ENCODE measurements around the gene ILF2. TPM values are rescaled to one million over a fixed set of nuclear protein-coding genes. Genes with fewer than 3 reads are reported as not detected.

ILF2 gene
- total RNA-seq, 3 donors from 2014 or later (not counting 1 experiment from before 2014, with no cell fraction given), result 97.6 to 134 (median 110) TPM

GRCh38 chr1:153683854-153684253, 13.1 kb upstream of the ILF2 start:
- no peak overlapping the region for H3K27ac Mint-ChIP-seq
- H3K36me3 ChIP-seq (ENCODE audit: control insufficient read depth, insufficient read depth, low read length), result no peaks in the 10 kb centered on the region
- TF ChIP-seq CTCF (IDR thresholded peaks at IDR 0.05), result no peak
- peaks cover 6 to 21% of the 10 kb centered on the region in 2 donors for H3K4me1 Mint-ChIP-seq
- WGBS (ENCODE audit: insufficient coverage), result 86% methylated on average over 5 of the region's 5 CpGs
- no peak overlapping the region for H3K4me3 Mint-ChIP-seq
- no peak for ATAC-seq
- H3K27ac ChIP-seq (ENCODE audit: low read length), result no peak overlapping the region
- H3K27me3 ChIP-seq (ENCODE audit: control insufficient read depth, insufficient read depth, low read length), result peaks cover 9% of the 10 kb centered on the region
- no peak for DNase-seq
- no peaks in the 10 kb centered on the region for H3K9me3 Mint-ChIP-seq
- peaks cover 6% of the 10 kb centered on the region for H3K4me1 ChIP-seq (ENCODE audit: control insufficient read depth, insufficient read depth, low read length)
- peaks cover 34 to 42% of the 10 kb centered on the region in 2 donors for H3K27me3 Mint-ChIP-seq (ENCODE audit: low read depth in 2 of 2)
- no peak overlapping the region for H3K4me3 ChIP-seq (ENCODE audit: low read length)
- H3K9me3 ChIP-seq (ENCODE audit: control insufficient read depth, insufficient read depth, low read length), result no peaks in the 10 kb centered on the region
- intact Hi-C loops (cut with micrococcal nuclease), result no loop called here
- H3K36me3 Mint-ChIP-seq, result no peaks in the 10 kb centered on the region

- Mint-ChIP-seq H3K4me1 (peaks cover 17 to 22% of the 10 kb centered on the region in 2 donors), H3K9me3 (no peaks in the 10 kb centered on the region), H3K27me3 (ENCODE audit: low read depth in 2 of 2) (peaks cover 41 to 53% of the 10 kb centered on the region in 2 donors), H3K36me3 (no peaks in the 10 kb centered on the region), H3K4me3 (no peak overlapping the region), H3K27ac (no peak overlapping the region)
- DNase-seq (no peak), ATAC-seq (no peak)
- Histone ChIP-seq H3K4me1 (ENCODE audit: control insufficient read depth, insufficient read depth, low read length) (peaks cover 17% of the 10 kb centered on the region), H3K4me3 (ENCODE audit: low read length) (no peak overlapping the region), H3K9me3 (ENCODE audit: control insufficient read depth, insufficient read depth, low read length) (no peaks in the 10 kb centered on the region), H3K36me3 (ENCODE audit: control insufficient read depth, insufficient read depth, low read length) (no peaks in the 10 kb centered on the region), H3K27me3 (ENCODE audit: control insufficient read depth, insufficient read depth, low read length) (peaks cover 18% of the 10 kb centered on the region), H3K27ac (ENCODE audit: low read length) (no peak overlapping the region)
- no peak for TF ChIP-seq CTCF (IDR thresholded peaks at IDR 0.05)
- WGBS (ENCODE audit: insufficient coverage), result 93% methylated on average over 6 of the region's 7 CpGs
- intact Hi-C loops (cut with micrococcal nuclease), result no loop called here
Measured at GRCh38 chr1:153682730-153683129, 11.9 kb upstream of the ILF2 start.

- no peak for TF ChIP-seq CTCF (IDR thresholded peaks at IDR 0.05)
- 35% methylated on average over 10 of the region's 10 CpGs for WGBS (ENCODE audit: insufficient coverage)
- Mint-ChIP-seq H3K4me3 (peak overlapping the region; percentile 52), H3K36me3 (no peaks in the 10 kb centered on the region), H3K27me3 (ENCODE audit: low read depth in 2 of 2) (peaks cover 48 to 55% of the 10 kb centered on the region in 2 donors), H3K9me3 (no peaks in the 10 kb centered on the region), H3K27ac (no peak overlapping the region), H3K4me1 (peaks cover 21 to 26% of the 10 kb centered on the region in 2 donors)
- Histone ChIP-seq H3K27ac (ENCODE audit: low read length) (no peak overlapping the region), H3K27me3 (ENCODE audit: control insufficient read depth, insufficient read depth, low read length) (peaks cover 18% of the 10 kb centered on the region), H3K9me3 (ENCODE audit: control insufficient read depth, insufficient read depth, low read length) (no peaks in the 10 kb centered on the region), H3K4me3 (ENCODE audit: low read length) (no peak overlapping the region), H3K36me3 (ENCODE audit: control insufficient read depth, insufficient read depth, low read length) (no peaks in the 10 kb centered on the region), H3K4me1 (ENCODE audit: control insufficient read depth, insufficient read depth, low read length) (peaks cover 20% of the 10 kb centered on the region)
- intact Hi-C loops (cut with micrococcal nuclease), result no loop called here
- no peak for DNase-seq
- no peak for ATAC-seq
Measured at GRCh38 chr1:153680120-153680403, 9.3 kb upstream of the ILF2 start.

All from natural killer cell (primary cell).